H9 (cell line): ENCODE data around the gene ARHGAP26. TPM values are rescaled to one million over a fixed set of nuclear protein-coding genes. Genes with fewer than 3 reads are reported as not detected.

Source experiments
- DNase-seq: peaks from one replicate; pipeline ENCODE4 v3.0.0-alpha.2; 2017
- H2AFZ ChIP-seq: one replicate; pipeline ENCODE4 v1.6.1; 2013; ENCODE audit warnings: mild to moderate bottlenecking, low read length, control low read depth, moderate library complexity
- H2AK5ac ChIP-seq: 2 replicates; pipeline ENCODE4 v1.6.1; 2013; ENCODE audit warnings: low read length, control low read depth, mixed read lengths; ENCODE audit not compliant: insufficient read length
- H2BK120ac ChIP-seq: one replicate; pipeline ENCODE4 v1.6.1; 2013; ENCODE audit warnings: low read depth, mild to moderate bottlenecking, low read length, control low read depth, inconsistent platforms; ENCODE audit not compliant: poor library complexity, severe bottlenecking
- H2BK12ac ChIP-seq: 2 replicates; pipeline ENCODE4 v1.6.1; 2013; ENCODE audit warnings: low read length, control low read depth, mixed read lengths, low read depth; ENCODE audit not compliant: insufficient read length
- H2BK15ac ChIP-seq: 2 replicates; pipeline ENCODE4 v1.6.1; 2013; ENCODE audit warnings: low read depth, low read length, control low read depth
- H2BK20ac ChIP-seq: one replicate; pipeline ENCODE4 v1.6.1; 2013; ENCODE audit warnings: low read depth, mild to moderate bottlenecking, low read length, control low read depth, inconsistent platforms; ENCODE audit not compliant: poor library complexity, severe bottlenecking
- H2BK5ac ChIP-seq: 2 replicates; pipeline ENCODE4 v1.6.1; 2013; ENCODE audit warnings: low read length, control low read depth, mixed read lengths; ENCODE audit not compliant: insufficient read length
- H3K14ac ChIP-seq: 2 replicates; pipeline ENCODE4 v1.6.1; 2013; ENCODE audit warnings: low read length, control low read depth; ENCODE audit not compliant: insufficient read depth
- H3K18ac ChIP-seq: 2 replicates; pipeline ENCODE4 v1.6.1; 2013; ENCODE audit warnings: low read depth, mild to moderate bottlenecking, mixed read lengths, low read length, control low read depth; ENCODE audit not compliant: insufficient read length
- H3K23ac ChIP-seq: 2 replicates; pipeline ENCODE4 v1.6.1; 2013; ENCODE audit warnings: low read length, control low read depth, mixed read lengths, low read depth; ENCODE audit not compliant: insufficient read length
- H3K23me2 ChIP-seq: 2 replicates; pipeline ENCODE4 v1.6.1; 2013; ENCODE audit warnings: low read depth, mild to moderate bottlenecking, mixed read lengths, low read length, control low read depth; ENCODE audit not compliant: insufficient read length, poor library complexity, severe bottlenecking
- H3K27ac ChIP-seq: 2 replicates; pipeline ENCODE4 v1.5.1; 2013; ENCODE audit warnings: low read length, control low read depth, mixed read lengths, low read depth; ENCODE audit not compliant: insufficient read length
- H3K27me3 ChIP-seq: 2 replicates; pipeline ENCODE4 v1.6.1; 2013; ENCODE audit warnings: low read length, control low read depth, inconsistent platforms; ENCODE audit not compliant: insufficient read depth
- H3K4ac ChIP-seq: 2 replicates; pipeline ENCODE4 v1.6.1; 2013; ENCODE audit warnings: low read depth, mild to moderate bottlenecking, control low read depth, inconsistent platforms, low read length, moderate library complexity
- H3K4me1 ChIP-seq: 2 replicates; pipeline ENCODE4 v1.6.1; 2013; ENCODE audit warnings: low read length, control low read depth, inconsistent platforms; ENCODE audit not compliant: insufficient read depth
- H3K4me2 ChIP-seq: 2 replicates; pipeline ENCODE4 v1.6.1; 2013; ENCODE audit warnings: low read length, control low read depth, mixed read lengths; ENCODE audit not compliant: insufficient read length, insufficient read depth
- H3K56ac ChIP-seq: 2 replicates; pipeline ENCODE4 v1.6.1; 2013; ENCODE audit warnings: low read depth, mild to moderate bottlenecking, mixed read lengths, low read length, control low read depth; ENCODE audit not compliant: insufficient read length
- H3K79me1 ChIP-seq: 2 replicates; pipeline ENCODE4 v1.6.1; 2013; ENCODE audit warnings: low read depth, mild to moderate bottlenecking, moderate library complexity, low read length, control low read depth, inconsistent platforms; ENCODE audit not compliant: insufficient read depth, poor library complexity, severe bottlenecking
- H3K79me2 ChIP-seq: 2 replicates; pipeline ENCODE4 v1.6.1; 2013; ENCODE audit warnings: low read length, control low read depth, inconsistent platforms; ENCODE audit not compliant: insufficient read depth
- H3K9ac ChIP-seq: 2 replicates; pipeline ENCODE4 v1.6.1; 2013; ENCODE audit warnings: low read length, control low read depth, mixed read lengths; ENCODE audit not compliant: insufficient read length; ENCODE audit errors: extremely low read depth
- H3K9me3 ChIP-seq: one replicate; pipeline ENCODE4 v1.6.1; 2013; ENCODE audit warnings: low read depth, low read length, inconsistent platforms; ENCODE audit not compliant: control insufficient read depth
- H3T11ph ChIP-seq: one replicate; pipeline ENCODE4 v1.6.1; 2013; ENCODE audit warnings: mild to moderate bottlenecking, low read length, control low read depth, inconsistent platforms
- H4K20me1 ChIP-seq: one replicate; pipeline ENCODE4 v1.6.1; 2013; ENCODE audit not compliant: control insufficient read depth, insufficient read length, insufficient read depth
- H4K5ac ChIP-seq: 2 replicates; pipeline ENCODE4 v1.6.1; 2013; ENCODE audit warnings: low read depth, mild to moderate bottlenecking, mixed read lengths, low read length, control low read depth; ENCODE audit not compliant: insufficient read length
- H4K8ac ChIP-seq: replicated peaks from 2 replicates; pipeline ENCODE4 v1.6.1; 2013; ENCODE audit warnings: low read length, control low read depth, mixed read lengths, low read depth; ENCODE audit not compliant: insufficient read length
- H4K91ac ChIP-seq: 2 replicates; pipeline ENCODE4 v1.6.1; 2013; ENCODE audit warnings: low read depth, mild to moderate bottlenecking, moderate library complexity, mixed read lengths, low read length, control low read depth; ENCODE audit not compliant: insufficient read length
- H3K27ac Mint-ChIP-seq, 3 experiments: 2 replicates in 2 of 3; 3 replicates in 1 of 3; pipeline ENCODE4 v1.8.0; 2020 to 2021; ENCODE audit warnings: mixed read lengths in 3 of 3, mild to moderate bottlenecking in 1 of 3, moderate library complexity in 1 of 3
- H3K27me3 Mint-ChIP-seq: 2 replicates; pipeline ENCODE4 v1.8.0; 2021; ENCODE audit warnings: low read depth, mild to moderate bottlenecking, moderate library complexity, mixed read lengths
- H3K36me3 Mint-ChIP-seq, 3 experiments: 2 replicates in 2 of 3; 3 replicates in 1 of 3; pipeline ENCODE4 v1.8.0; 2020 to 2021; ENCODE audit warnings: low read depth in 3 of 3, mixed read lengths in 3 of 3; ENCODE audit not compliant: insufficient read depth in 1 of 3
- H3K4me1 Mint-ChIP-seq, 2 experiments: 2 replicates each; pipeline ENCODE4 v1.8.0; 2020; ENCODE audit warnings: mixed read lengths in 2 of 2
- H3K4me3 Mint-ChIP-seq, 2 experiments: 2 replicates in 1 of 2; 3 replicates in 1 of 2; pipeline ENCODE4 v1.8.0; 2020 to 2021; ENCODE audit warnings: mild to moderate bottlenecking in 2 of 2, mixed read lengths in 2 of 2, moderate library complexity in 1 of 2
- H3K9me3 Mint-ChIP-seq, 2 experiments: 2 replicates in 1 of 2; 3 replicates in 1 of 2; pipeline ENCODE4 v1.8.0; 2020; ENCODE audit warnings: mild to moderate bottlenecking in 2 of 2, mixed read lengths in 2 of 2, moderate library complexity in 1 of 2
- WGBS: extraction: QIAGEN DNeasy Blood & Tissue Kit; methylation state at CpG from one replicate; pipeline ENCODE4 v1.1.7; 2013; ENCODE audit warnings: missing lambda C conversion rate, low lambda C conversion rate, mixed read lengths; ENCODE audit not compliant: insufficient read length; ENCODE audit errors: extremely low coverage; 5-methylcytosine and 5-hydroxymethylcytosine counted together
- total RNA-seq: library from RNA; stranded (reverse); gene quantifications from 2 replicates; pipeline ENCODE4 v1.2.1, GENCODE V29; 2021
- TF ChIP-seq, protein P1 (sequence below): fragments of 200-600 bp; sonication (generic); conservative IDR thresholded peaks from 3 replicates; pipeline ENCODE4 v1.8.0; 2021; ENCODE audit warnings: antibody characterized with exemption, mild to moderate bottlenecking

ARHGAP26 gene
- total RNA-seq, 1 experiment from 2014 or later, result 13.8 TPM

DNA sequence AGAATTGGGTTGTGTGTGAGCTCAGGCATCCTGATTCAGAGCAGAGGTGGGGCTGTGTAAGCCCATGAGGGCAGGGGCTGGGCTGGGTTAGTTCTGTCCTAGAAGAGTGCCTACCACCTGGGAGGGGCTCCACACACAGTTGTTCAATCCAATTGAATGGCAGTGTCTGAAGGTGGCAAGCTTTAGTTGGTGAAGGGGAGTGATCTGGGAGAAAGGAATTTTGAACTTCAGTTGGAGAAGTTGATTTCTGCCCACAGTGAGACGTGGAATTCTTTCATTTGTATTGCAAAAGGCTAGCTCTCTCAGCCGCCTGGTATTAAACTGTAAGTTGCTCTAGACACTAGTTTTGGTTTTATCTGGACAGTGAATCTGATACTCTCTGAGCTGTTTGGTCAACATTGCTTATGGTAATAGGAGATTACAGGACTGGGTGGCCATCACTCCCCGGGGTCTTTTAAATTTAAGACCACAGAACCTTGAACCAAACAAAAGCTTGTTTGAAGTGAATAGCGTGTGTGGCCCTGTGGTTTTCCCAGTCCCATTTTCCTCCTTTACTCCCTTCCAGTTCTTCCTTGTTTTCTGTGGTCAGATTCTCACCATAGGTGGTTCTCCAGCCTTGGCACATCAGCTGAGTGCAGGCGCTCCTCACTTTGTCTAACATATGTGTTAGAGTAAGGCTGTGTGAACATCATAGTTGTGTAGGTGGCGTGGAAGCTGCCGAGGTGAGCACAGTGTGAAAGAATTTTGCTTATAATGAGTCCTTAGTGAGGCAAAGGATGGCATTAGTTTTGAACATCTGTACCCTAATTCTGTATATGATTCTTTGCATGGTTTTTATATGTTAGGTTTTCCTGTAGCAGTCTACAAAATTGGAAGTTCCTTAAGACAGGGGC, 78.0 kb downstream of the ARHGAP26 start:
- H3K4me1 ChIP-seq, result peaks cover 9% of the 10 kb centered on the region; the same call in 1 of the 2 replicates
- no peak overlapping the region for H2BK20ac ChIP-seq
- no peaks in the 10 kb centered on the region for H3K79me1 ChIP-seq
- H3K9ac ChIP-seq, result no peak overlapping the region
- Mint-ChIP-seq H3K9me3 (no peaks in the 10 kb centered on the region; a peak in 2 of 5 replicates), H3K36me3 (no peaks in the 10 kb centered on the region), H3K27ac (peak overlapping the region in 2 of 3 experiments; percentile 0 to 12; a peak in 3 of 7 replicates), H3K27me3 (no peaks in the 10 kb centered on the region), H3K4me3 (no peak overlapping the region), H3K4me1 (peaks cover 52 to 58% of the 10 kb centered on the region in 2 experiments)
- H3K14ac ChIP-seq, result peak overlapping the region; percentile 39
- no peak overlapping the region for H2BK5ac ChIP-seq
- H3K56ac ChIP-seq, result no peak overlapping the region
- no peak overlapping the region for H2BK120ac ChIP-seq
- DNase-seq, result no peak
- no CpG with 5 or more reads among the region's 7 CpGs for WGBS
- H4K8ac ChIP-seq, result no peak overlapping the region
- H3K18ac ChIP-seq, result no peak overlapping the region
- H4K20me1 ChIP-seq, result no peaks in the 10 kb centered on the region
- no peak overlapping the region for H2BK15ac ChIP-seq
- H4K5ac ChIP-seq, result no peak overlapping the region
- H3T11ph ChIP-seq, result no peak overlapping the region
- no peak overlapping the region for H2AFZ ChIP-seq
- H3K27ac ChIP-seq, result no peak overlapping the region
- H3K4ac ChIP-seq, result no peak overlapping the region
- no peak overlapping the region for H4K91ac ChIP-seq
- H3K9me3 ChIP-seq, result no peaks in the 10 kb centered on the region
- H3K23ac ChIP-seq, result no peak overlapping the region
- H3K27me3 ChIP-seq, result no peaks in the 10 kb centered on the region
- no peaks in the 10 kb centered on the region for H3K23me2 ChIP-seq
- H2BK12ac ChIP-seq, result no peak overlapping the region
- no peak overlapping the region for H2AK5ac ChIP-seq
- TF ChIP-seq, protein P1, sequence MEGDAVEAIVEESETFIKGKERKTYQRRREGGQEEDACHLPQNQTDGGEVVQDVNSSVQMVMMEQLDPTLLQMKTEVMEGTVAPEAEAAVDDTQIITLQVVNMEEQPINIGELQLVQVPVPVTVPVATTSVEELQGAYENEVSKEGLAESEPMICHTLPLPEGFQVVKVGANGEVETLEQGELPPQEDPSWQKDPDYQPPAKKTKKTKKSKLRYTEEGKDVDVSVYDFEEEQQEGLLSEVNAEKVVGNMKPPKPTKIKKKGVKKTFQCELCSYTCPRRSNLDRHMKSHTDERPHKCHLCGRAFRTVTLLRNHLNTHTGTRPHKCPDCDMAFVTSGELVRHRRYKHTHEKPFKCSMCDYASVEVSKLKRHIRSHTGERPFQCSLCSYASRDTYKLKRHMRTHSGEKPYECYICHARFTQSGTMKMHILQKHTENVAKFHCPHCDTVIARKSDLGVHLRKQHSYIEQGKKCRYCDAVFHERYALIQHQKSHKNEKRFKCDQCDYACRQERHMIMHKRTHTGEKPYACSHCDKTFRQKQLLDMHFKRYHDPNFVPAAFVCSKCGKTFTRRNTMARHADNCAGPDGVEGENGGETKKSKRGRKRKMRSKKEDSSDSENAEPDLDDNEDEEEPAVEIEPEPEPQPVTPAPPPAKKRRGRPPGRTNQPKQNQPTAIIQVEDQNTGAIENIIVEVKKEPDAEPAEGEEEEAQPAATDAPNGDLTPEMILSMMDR, result no peak
- no peak overlapping the region for H3K4me2 ChIP-seq
- no peaks in the 10 kb centered on the region for H3K79me2 ChIP-seq
